GM19468 (cell line): ENCODE data around the gene RTL3.
"Not testable (repeated sequence)": the region's sequence is repeated elsewhere in the genome, so short reads cannot be mapped to it uniquely, and the experiment has no call there.

Source experiments
- ATAC-seq: cut with Tn5 transposase; IDR thresholded peaks from one replicate; pipeline ENCODE4 v1.9.1; 2021; ENCODE audit warnings: mild to moderate bottlenecking, moderate library complexity, moderate number of reproducible peaks; ENCODE audit not compliant: unreplicated experiment; ENCODE audit errors: extremely low read depth

The RTL3 gene, protein sequence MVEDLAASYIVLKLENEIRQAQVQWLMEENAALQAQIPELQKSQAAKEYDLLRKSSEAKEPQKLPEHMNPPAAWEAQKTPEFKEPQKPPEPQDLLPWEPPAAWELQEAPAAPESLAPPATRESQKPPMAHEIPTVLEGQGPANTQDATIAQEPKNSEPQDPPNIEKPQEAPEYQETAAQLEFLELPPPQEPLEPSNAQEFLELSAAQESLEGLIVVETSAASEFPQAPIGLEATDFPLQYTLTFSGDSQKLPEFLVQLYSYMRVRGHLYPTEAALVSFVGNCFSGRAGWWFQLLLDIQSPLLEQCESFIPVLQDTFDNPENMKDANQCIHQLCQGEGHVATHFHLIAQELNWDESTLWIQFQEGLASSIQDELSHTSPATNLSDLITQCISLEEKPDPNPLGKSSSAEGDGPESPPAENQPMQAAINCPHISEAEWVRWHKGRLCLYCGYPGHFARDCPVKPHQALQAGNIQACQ

DNA sequence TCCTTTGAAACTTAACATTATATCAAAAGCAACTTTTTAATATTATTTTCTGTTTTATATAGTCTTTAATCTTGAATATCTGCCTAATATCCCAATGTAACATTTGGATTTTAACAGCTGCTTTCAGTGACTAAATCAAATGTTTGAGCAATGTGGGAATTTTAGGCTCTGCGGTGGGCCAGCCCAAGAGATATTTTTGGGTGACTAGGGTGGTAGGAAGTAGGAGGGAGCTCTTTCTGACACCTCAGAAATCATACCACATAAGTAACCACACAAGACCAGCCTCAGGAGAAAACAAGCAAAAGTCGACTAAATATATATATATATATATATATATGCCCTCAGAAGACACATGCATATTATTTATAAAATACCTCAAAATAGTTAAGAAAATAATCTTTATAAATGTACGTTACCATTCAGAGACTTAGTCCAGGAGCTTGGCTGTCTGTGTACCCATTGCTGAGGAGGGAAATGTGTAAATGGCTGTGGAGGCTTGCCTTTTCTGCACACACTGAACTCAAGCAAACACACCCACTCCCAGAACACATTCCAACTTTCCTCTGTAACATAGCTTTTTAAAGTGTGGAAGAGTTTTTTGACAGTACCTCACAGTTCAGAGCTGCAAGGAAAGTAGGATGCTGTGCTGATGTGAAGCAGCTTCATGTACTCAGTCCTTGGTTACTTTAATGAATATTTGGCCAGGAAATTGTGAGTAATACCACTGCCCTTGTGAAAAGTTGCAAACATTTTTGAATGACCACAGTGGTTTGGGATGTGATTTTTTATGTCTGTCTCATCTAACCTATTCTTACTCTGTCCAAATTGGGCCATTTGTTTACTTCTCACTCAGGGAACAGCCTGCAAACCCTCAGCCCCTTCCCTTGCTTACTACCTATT is at the start of gene RTL3:
Gene RTL3 (minus strand): TSS at position 484 of the 900 bp plus-strand sequence. CDS start 908 bp downstream, outside the sequence.
- no peak for ATAC-seq

DNA sequence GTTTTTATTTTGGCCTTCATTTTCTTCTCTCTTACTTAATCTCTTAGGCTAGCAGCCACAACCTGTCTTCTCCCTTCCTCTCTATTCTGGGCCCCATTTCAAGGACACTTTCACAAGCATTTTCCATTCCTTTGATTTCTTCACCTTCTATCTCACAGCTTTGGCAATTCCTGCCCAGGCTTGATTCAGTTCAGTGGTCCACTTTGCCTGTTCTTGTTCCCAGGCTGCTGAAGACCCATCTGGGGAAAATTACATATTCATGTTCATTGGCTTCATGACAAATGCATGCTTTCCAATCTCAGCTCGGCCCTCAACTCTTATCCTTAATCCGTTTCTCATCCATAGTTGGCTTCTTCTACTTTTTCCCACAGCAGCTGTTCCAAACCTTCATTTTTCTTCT is 49.7 kb upstream of the RTL3 start:
- ATAC-seq: no peak

DNA sequence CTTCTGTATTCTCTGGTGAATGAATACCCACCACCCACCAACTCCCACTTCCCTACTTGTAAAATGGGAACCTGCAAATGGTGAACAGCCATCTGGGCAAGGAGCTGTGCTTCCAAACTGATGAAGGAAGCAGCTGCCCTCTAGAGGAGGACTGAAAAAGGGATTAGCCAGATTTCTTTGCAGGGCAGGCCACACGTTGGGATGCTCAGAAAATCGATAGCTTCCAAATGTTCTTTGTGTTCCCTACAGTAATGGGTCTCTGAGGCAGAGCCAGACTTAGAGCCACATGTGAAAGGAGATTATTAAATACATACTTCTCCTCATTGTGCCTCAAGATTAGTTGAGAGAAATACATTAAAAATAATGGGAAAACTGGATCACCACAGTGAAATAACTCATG is 49.1 kb upstream of the RTL3 start:
- no peak for ATAC-seq

DNA sequence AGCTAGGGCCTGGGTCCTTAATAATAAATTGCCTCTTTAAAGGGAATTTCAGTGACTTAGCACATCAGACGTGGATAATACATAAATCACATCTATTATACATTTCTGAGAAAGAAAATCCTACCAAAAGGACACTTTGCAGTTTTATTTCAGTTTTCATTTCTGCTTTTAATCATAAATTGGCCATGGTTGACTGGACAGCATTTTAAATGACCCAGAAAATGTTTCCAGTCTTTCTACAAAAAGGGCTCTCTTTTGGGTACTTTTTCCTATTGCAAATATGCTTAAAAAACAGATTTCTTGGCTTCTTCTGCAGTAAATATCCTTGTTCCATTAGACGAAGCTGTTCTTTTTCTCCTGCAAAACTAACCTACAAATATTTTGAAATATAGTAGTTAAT is 46.9 kb upstream of the RTL3 start:
- no peak for ATAC-seq

DNA sequence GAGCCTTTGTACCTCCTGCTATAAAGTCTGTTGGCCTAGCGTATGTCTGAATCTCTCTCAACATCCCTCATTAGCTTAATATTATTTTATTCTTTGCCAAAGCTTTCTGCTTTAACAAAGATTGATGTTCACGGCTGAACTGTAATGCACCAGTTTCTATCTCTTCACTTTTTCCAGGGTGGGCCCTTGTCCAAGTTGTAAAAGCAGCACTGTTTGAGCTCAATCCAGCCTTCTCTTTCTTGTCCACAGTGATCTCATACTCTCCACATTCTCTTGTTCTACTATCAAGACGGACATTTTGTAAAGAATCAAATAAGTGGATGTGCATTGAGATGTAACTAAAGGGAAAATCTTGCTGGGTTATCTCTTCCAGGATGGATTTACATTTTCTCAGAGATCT is 34.4 kb upstream of the RTL3 start:
- ATAC-seq: no peak

DNA sequence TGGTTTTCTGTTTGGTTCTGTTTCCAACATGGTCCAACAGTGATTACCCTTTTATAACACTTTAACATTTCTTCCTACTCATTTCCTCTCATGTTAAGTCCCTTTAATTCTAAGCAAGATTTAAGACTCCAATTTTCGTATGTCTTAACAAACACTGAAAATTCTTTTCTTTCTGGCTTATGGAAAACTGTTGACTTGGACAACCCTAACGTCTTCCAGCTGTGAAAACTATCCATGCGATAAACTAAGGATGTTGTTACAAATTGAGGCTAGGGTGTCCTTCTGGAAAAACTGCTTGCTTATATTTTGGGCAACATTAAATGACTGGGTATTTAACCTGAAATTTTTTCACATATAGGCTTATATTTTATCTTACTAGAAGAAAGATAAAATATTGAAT is 33.9 kb upstream of the RTL3 start:
- ATAC-seq: no peak

DNA sequence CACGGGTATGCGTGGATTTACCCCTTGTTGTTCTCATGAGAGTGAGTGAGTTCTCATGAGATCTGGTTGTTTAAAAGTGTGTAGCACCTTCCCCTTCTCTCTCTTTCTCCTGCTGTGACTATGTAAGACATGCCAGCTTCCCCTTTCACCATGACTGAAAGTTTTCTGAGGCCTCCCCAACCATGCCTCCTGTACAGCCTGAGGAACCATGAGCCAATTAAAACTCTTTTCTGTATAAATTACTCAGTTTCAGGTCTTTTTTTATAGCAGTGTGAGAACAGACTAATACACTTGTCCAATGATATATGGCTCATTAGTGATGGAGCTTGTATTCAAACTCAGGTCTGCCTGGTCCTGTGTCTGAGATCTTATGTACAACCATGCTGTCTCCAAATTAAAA is 28.5 kb upstream of the RTL3 start:
- peak; percentile 61 for ATAC-seq

DNA sequence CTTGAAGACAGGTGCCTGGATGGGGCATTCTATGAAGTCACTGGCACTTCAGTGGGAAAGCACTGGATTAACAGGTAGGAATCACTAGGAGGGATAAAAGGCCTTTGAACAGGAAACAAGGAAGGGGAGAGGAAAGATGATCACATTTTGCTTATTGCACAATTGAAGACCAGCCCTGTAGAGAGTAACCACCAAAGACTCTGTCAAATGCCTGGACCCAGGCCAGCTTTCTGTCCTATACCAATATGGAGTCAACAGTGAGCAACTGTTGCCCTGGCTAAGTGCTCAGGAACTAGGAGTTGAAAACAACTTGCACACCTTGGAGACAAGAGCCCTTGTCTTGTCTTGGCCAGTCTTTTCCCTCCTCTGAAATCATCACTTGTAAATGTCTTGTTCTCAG is 14.1 kb upstream of the RTL3 start:
- no peak for ATAC-seq

DNA sequence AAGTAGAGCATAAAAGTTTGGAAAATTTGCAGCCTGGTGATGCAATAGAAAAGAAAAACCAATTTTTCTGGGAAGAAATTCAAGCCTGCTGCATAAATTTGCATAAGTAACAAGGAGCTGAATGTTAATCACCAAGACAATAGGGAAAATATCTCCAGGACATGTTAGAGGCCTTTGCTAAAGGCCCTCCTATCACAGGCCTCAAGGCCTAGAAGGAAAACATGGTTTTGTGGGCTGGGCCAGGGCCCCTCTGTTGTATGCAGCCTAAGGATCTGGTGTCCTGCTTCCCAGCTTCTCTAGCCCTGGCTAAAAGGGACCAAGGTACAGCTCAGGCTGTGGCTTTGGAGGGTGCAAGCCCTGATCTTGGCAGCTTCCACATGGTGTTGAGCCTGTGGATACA is 6.2 kb upstream of the RTL3 start:
- ATAC-seq: no peak

DNA sequence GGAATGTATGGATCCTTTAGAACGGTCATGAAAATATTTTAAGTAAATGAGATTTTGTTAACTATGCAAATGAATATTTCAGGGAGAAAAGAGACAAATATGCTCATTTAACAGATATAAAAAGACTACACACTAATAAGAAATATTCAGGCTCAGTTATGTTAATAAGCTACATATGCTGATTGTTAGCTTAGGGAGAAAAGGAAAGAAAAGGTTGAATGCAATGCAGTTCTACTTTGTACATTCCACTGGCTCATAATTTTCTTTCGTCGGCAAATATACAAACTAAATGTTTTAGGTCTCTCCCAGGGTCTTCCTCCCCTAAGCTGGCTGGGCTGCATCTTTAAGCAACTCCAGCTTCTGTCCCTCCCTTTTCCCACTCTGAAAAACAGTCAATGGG is 2.7 kb upstream of the RTL3 start:
- ATAC-seq: no peak

DNA sequence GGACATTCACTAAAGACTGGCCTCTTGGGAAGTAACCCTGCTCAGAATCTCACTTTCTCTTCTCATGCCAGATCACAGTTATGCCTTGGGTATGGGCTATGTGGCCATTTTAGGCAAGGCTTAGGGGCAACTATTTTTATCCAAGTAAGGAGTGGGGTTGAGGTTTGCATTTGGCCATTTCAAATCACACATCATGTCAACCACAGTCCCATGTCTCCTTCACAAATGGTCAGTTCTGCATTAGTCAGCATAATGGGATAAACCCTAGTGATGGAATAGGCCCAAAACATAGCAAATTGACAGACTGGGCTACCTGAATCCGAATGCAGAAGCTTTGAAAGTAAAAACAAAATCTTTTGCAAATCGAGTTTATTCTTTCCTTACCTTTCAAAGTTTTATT is 827 bp upstream of the RTL3 start:
- no peak for ATAC-seq

DNA sequence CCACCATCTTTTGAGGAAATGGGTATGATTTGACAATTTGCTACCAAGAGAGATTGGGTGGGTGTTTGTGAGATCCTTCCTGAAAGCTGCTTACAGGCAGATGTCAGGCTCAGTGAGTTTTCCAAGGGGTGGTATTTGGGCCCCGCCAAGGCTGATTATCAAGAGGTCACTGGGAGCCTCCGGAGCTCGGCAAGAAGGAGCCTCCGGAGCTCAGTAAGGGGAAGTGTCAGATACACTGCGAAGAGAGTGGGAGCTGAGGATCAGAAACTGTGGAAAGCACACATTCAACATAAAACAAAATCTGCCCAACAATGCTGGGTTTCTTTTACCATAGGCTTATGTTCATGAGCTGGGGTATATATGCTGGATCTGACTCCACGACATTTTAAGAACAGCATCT is 714 bp downstream of the RTL3 start:
- ATAC-seq: no peak

DNA sequence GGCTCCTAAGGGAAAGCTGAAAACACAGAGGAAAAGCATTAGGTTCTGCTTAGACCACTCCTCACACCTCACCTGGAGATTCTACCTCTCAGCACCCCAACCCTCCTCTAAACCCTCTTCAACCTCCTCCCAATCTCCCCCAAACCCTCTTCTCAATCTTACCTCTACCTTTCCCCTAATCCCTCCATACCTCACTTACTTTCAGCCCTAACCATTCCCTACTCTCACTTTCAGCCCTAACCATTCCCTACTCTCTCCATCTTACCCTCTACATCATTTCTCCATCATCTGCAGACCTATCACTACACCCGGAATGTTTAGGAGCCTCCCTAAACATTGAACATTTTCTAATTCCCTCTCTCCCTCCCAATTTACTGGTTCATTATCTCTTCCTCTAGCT is 3.5 kb downstream of the RTL3 start:
- ATAC-seq: no peak

DNA sequence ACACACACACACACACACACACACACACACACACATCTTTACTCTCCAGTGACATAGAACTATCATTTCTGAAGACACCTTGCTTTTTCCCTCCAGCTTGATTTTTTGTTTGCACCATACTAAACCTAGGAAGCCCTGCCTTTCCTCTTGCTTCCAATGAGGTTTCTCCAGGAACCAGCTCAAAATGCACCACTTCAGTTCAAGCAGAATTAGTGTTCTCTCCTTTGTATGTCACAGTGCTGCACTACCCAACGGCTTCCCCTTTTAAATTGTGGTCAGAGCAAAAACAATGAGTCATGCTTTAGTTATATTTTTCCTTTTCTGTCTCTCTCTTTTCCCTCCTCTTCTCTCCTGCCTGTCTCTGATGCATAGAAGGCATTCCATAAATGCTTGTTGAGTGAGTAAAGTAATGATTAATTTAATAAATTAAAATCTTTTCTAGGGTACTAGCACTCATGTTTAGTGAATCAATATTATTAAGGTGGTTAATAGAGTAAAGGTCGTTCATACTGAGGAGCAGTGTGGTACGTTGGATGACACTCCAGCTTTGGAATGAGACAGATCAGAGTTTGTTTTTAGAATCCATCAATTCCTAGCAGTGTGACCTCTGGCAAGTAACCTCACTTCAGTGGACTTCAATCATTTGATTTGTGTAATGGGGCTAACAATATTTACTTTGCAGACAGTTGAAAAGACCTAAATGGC is 5.9 kb downstream of the RTL3 start:
- no peak for ATAC-seq

DNA sequence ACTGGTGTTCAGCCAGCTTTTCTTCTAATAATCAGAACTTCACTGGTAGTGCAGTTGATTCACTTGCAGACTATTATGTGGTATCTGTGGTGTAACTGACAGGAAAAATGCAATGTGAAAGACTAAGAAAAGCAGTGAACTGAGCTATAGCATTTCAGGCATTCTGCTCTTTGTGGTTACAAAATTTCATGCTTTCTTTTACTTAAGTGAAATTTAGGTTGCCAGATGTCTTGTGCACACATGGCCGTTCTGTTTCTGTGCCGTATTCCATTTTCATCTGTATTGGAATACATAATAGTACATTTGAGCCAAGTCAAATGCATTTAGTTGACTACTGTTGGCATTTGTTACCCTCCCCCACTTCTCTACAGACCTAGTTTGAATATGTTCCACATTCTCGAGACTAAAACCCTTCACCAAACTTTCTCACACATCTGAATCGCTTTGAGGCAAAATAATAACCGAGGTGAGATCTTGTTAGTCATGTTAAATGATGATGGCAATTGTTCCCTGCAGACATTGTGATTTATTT is 8.2 kb downstream of the RTL3 start:
- ATAC-seq: peak; percentile 92

DNA sequence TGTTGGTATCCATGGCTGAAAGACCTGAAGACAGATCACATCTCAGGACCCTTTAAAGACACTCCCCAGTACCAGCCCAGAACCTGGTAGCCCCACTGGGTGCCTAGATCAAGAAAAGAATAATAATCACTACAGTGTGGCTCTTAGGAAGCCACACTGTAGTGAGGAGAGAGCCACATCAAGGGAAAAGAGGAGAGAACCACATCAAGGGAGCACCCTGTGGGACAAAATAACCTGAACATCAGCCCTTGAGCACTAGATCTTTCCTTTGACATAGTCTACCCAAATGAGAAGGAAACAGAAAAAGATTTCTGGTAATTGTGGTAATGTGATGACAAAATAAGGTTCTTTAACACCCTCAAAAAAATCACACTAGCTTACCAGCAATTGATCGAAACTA is 15.3 kb downstream of the RTL3 start:
- ATAC-seq: no peak

DNA sequence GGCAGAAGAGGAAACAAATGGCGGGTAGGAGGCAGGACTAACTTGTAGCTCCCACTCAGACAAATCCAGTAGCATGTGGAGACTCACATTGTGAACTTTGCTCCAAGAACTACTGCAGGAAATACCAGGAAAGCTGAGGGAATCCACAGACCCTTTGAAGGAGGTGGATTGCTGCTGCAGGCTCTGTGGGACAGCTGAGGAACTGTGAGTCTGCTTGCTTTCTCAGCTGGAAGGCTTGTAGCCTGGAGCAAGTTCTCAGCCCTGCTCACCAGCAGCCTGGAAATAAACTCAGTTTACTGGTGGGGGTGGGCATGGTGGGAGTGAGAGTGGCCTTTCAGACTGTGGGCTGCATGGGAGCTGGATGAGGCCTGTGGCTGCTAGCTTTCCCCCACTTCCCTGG is 16.0 kb downstream of the RTL3 start:
- no peak for ATAC-seq

DNA sequence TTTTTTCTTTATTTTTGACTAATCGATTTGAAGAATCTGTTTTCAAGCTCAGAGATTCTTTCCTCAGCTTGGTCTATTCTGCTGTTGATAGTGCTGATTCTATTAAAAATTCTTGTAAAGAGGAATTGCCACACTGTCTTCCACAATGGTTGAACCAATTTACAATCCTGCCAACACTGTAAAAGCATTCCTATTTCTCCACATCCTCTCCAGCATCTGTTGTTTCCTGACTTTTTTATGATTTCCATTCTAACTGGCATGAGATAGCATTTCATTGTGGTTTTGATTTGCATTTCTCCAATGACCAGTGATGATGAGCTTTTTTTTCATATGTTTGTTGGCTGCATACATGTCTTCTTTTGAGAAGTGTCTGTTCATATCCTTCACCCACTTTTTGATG is 23.0 kb downstream of the RTL3 start:
- ATAC-seq: not testable (repeated sequence)

DNA sequence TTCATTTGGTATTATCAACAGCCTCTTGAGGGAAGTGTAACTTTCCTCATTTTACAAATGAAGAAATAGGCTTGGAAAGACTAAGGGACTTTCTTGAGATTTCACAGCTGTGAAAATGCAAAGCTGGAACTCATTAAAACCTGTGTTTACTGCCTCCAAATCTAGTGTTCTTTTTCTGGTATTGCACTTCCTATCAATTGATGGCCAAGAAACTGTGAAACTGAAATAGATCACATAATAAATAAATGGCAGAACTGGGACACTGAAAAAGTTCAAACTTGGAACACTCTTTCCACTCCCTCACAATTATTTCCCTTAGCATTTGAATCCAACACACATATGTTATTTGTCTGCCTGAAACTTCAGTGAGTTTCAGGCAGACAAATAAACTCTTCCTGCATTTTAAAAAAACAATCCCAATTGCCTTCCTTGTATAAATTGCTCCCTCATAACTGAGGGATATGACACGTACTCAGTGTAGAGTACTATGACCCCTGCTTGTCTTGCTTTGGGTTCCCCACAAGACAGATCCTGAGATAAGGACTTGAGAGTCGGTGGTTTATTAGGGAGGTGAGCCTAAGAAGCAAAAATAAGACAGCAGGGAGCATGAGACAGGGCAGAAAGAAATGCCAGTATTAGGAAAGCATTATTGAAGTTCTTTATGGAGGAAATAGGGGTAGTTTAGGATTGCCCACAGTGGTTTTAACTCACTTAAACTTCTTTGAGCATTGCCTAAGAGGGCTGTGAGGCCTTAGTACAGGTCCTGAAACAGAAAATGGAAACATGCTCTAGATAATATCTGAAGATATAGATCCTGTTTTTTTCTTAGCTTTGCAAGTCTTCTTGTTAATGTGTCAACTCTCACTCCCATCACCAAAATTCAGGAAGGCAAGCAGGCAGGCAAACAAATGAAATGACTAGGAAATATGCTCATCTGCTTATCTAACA is 33.9 kb downstream of the RTL3 start:
- ATAC-seq: no peak
